Measurements from ENCODE around the gene OSER1.

Gene OSER1

DNA sequence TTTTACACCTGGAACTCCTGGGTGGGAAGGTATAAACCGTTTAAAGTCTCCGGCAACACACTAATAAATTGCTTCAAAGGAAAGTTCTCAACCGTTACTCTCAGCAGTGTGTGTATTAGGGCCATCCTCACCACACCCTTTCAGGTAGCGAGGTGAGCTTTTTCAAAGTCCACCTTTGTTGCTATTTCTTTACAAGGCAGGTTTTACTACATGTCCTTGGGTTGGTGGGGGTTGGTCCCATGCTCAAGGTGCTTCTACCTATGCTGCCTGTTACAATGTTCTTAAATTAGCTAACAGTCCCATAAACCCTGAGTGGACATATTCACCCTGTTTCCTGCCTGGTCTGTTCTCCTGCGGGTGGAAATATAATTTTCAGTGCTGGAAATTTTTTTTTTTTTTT lies 13.2 kb upstream of the OSER1 start:
- no peak for DNase-seq

DNA sequence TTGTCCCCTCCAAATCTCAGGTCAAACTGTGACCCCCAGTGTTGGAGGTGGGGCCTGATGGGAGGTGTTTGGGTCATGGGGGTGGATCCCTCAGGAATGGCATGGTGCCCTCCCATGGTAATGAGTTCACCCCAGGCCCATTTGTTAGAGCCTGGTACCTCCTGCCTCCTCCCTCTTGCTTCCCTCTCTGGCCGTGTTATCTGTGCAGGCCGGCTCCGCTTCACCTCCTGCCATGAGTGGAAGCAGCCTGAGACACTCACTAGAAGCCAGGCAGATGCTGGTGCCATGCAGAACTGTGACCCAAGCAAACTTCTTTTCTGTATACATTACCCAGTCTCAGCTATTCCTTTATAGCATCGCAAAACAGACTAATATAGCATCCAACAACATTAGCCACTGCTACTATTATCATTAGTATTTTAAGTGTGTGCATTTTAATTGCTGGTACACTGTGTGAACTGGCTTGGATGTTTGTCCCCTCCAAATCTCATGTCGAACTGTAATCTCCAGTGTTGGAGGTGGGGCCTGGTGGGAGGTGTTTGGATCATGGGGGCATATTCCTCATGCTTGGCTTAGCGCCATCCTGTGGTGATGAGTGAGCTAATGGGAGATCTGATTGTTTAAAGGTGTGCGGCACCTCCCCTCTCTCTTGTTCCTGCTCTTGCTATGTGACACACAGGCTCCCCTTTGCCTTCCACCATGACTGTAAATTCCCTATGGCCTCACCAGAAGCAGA lies 12.2 kb upstream of the OSER1 start:
- DNase-seq, result no peak

DNA sequence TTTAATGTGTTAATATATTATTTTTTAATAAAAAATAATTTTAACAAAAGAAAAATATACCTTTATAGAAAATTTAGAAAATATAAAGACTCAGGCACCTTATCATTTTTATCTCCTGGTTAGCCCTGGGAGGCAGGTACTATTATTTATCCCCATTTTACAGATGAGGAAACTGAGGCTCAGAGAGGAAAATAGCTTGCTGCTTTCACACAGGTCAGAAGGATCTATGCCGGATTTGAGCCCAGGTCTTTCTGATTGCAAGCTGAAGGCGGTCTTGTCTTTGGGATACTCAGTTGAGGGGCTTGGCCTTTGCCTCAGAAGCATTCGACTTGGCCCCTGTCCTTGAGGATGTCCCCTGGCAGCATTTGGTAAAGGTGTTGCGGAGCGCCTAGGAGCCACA lies 11.5 kb upstream of the OSER1 start:
- no peak for DNase-seq

DNA sequence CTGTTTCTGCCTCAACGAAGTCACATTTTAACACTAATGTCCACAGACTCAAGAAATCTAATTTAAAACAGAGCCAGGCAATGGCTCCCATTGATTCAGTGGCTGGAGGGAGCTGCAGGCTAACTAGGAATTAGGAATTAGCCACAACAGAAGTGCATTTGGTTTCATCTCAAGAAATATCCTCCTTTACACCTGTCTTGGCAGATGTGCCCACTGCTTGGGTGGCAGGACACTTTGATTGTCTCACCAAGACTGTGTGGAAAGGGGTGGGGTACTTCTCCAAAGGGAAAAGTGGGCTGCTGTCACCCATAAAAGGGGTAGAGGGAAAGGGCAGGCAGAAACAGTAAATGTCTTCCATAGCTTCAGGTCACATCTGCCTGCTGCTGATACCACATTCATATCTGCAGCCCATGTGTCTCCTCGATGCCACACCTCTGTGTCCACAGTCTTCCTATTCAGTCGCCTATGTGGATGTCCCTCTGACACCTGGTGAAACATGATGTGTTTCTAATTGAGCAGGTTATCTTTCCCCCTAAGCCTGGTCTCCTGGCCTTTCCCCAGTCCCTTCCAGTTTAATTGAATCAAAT lies 10.9 kb upstream of the OSER1 start:
- no peak for DNase-seq

DNA sequence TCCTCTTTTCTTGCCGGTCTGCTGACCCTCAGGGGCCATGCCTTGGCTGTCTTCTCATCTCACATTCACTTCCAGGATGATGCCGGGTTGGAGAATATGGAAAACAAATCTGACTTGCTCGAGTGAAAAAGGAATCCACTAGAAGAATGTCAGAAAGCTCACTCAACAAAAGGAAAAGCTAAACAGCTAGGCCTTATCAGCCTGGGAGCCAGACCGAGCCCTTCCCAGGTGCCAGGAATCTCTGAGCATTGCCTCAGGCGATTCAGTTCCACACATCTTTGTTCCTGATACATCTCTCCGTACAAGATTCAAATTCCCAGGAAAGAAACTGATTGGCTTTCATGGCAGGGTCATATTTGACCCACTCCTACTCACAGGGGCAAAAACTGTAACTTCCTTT lies 9.2 kb upstream of the OSER1 start:
- no peak for DNase-seq

DNA sequence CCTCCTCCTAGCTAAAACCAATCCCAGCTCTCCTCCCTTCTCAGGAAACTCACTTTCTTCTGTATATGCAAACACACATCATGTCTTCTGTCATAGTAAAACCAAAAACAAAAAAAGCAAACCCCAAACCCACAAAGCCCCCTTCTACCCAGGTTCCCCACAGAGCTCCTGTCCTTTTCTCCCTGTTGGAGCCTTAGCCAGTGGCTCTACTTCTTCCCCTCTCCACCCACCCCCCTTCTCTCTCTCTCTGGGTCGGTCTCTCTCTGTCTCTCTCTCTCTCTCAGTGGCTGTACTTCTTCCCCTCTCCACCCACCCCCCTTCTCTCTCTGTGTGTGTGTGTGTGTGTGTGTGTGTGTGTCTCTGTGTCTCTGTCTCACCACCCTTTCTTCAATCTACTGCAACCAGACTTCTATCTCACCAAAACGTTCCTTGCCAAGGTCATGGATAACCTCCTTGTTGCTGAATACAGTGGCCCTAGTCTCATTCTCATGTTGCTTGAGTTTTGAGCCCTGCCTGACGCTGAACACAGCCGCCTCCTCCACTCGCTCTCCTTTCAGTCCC lies 8.7 kb upstream of the OSER1 start:
- DNase-seq, result no peak

DNA sequence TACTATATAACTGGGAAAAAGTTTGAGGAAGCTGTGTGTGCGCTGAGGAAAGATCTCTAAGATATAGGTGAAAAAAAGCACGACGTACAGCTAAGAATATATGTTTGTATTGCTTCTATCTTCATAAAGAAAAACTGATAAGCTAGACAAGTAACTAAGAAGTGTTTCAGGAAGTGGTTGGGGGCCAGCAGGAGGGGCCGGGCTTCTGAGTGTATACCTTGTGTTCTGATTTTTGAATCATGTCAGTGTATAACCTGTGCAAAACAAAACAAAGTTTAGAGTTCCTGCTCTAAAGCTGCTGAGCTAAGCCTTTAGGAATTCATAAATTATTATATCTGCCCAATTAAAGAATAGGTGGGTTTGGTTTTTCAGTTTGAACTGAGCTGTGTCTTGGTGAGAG lies 7.9 kb upstream of the OSER1 start:
- no peak for DNase-seq

DNA sequence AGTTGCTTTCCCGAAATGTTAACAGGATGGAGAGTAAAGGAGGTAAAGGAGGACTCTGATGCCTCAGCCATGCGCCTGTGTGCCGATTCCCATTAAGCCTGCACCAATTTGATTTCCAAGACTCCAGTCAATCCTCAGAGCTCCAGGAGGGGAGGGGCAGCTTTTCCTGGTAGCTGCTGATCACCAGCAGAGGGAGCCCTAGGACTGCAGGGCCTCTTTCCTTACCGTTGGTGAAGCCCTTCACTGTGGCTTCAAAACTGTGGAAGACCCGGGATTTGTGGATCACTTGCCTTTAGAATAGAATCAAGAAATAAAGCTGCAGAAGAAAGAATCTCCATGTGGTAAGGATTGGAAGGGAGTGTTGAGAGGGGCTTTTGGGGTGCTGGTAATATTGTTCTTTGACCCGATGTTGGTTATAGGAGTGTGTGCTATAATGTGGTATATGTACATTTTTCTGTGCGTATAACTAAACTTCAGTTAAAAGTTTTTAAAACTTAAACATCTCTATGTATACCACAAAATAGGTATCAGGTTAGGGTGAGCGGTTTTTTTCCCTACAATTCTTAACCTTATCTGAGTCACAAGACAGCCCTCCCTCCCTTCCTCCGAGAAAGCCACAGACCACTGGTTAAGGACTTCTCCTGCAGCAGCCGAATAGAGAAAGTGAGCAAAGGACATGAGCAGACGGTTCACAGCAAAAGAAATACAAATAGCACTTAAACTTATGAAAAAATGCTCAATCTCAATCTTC lies 6.9 kb upstream of the OSER1 start:
- DNase-seq, result peak; percentile 54

DNA sequence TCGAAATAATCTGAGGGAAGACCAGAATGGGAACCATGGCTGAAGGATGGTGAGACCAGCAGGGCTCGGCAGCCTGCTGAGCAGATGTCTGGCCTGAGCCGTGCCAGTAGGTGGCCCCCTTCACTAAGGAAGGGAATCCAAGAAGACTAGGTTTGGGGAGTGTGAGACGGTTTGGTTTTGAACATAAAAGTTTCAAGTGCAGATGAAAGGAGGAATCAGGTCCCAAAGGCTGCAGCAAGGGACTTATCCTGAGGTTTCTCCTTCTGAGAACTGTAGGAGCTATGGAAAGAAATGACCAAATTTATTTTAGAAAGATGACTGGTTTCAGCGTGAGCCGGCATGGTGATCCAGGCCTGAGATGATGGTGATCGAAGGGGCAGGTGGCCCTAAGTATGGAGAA lies 4.6 kb upstream of the OSER1 start:
- no peak for DNase-seq

DNA sequence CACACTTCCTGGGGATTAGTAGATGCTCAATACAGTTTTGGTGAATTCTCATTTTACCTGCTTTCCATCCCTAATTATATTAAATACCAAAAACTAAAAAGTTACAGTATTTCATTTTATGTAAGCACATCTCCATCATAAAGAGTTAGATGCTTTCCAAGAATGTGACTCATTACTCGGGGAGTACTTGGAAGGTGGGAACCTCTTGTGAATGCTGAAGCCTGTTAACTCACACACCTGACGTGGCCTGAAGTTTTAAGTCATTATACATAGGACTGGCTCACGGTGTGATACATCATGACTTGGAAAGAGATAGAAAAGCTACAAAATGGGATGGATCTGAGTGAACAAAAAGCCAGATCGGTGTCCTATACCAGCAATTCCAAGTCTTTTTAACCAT lies 2.2 kb upstream of the OSER1 start:
- DNase-seq, result no peak

DNA sequence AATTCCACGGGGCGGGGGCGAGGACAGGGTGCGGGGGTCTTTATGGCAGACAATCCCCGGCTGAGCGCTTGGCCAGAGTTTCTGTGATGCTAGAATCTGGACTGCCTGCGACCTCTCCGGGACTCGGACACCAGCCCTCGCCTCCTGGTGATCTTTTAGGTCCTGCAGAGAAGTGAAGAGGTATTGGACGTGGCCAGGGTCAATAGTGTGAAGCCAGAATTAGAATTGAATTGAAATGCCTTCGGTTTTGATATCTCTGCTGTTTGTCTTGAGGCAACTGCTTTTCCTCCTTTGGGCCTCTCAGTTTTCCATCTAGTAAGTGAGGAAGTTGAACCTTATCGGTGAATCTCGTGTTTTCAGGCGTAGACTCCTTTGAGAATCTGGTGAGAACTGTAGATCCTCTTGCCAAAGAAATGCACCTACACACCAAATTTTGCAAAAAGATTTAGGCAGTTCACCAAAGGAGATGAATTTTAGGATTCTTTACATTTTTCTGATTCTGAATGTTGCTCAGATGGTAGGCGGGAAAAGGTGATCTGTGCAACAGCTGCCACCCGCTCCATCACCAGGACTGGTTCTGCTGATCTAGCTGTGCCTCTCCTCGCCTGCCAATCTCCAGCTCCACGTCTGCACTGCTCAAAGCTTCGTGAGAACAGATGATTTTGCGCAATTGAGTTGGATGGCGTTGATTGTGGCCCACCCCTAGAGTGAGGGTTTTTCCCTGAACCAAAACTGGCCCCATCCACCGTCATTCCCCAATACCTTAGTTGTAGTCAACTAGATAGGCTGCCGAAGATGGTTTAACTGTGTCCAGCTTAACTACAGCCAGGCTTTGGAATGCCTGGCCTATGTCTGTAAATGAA lies 837 bp upstream of the OSER1 start:
- no peak for DNase-seq

DNA sequence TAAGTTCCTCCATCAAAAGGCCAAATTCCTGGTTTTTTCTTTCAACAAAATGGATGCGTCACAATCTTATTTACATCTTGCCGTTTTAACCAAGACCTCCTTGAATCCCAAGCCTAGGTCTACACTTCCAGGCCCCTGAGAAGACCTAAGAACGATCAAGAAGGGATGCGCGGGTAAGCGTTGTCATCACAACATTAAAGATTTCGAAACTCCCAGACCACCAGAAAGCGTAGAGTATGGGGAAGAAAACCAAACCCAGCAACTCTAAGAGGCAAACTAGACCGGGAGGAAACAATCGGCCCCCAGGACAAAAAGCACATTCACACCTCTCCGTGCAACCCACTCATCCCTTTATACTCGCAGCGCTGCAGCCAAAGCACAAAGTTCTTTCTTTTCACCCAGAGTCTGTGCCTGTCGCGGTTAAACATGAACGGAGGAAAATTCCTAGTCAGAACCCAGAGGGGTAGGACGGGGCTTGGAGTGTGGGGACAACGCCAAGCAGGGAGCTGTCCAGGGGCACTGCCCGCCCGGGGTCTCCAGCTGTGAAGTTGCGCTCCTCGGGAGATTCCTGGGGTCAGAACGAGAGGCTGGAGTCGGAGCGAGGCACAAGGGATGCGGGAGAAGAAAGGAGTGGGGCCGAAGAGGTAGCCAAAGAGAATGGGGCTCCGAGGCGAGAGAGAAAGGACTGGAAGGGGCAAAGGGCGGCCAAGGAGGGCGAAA lies 725 bp downstream of the OSER1 start:
- no peak for DNase-seq

DNA sequence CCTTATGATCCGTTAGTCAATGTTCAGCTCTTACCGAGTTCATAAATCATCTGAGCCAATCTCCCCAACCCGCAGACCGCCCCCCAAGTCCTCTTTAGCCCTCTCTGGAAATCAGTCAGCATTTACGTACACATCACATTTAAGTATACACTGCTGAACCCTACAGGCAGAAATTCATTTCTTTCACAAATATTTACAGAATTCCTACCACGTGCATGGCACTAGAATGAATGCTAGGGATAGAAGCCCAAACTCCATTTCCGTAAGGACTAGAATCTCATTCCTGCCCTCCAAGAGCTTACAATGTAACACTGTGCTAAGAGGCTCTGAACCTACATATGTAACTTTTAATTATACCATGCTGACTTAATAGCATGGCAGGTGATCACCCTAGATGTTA lies 1.8 kb downstream of the OSER1 start:
- DNase-seq, result no peak

DNA sequence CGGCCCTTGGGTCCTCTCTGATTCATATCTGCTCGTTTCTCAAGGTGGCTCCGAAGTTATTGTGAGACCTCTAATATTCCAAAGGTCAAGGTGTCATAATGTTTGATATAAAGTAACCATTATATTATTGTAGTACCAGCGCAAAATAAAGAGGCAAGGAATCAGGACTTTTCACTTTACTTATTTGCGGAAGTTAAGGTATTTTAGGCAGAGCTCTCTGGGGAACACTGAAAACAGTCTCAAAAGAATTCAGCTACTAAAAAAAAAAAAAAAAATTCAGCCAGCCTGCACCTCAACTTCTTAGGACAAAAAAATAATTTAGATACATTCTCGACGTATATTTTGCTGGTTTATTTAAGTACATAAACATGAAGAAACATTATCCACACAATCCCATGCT lies 2.4 kb downstream of the OSER1 start:
- no peak for DNase-seq

DNA sequence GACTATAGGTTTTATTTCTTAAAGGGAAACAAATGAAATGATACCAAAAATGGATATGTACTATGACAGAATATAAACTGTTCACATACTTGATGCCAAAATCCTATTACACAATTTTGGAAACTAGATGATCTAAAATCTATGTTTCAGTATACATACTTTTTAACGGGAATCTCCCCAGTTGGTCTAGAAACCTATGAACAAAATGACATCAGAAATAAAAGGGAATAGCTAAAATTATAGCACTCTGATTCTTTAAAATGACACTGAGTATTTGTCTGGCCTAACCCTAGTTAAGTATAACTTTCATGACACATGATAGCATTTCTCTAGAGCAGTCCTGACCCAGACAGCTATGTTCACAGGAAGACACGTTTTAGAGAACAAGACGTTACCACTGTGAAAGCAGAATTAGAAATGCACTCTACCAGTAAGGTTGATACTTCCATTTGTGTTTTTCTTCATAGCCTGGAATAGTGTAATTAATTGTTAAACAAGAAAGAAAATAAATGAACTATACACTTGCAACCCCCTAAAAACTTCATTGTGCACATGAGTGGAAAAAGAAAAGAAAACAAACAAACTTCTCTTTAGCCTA lies 3.3 kb downstream of the OSER1 start:
- DNase-seq, result no peak

DNA sequence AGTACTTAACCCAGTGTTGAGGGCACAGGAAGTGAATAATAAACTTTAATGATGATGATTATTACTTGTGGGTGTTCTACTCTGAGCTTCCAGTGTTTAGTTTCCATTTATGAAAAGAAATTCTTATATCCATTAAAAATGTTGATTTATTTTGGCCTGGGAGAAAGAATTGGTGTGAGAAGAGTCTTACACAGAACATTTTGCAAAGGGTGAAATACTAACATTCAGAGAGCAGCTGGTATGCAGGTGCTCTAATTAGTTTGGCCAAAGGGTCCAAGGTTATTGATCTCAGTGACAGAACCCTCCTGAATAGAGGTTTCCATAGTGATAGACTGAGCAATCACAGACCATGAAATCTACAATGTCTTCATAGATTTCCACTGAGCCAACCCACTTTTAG lies 4.4 kb downstream of the OSER1 start:
- no peak for DNase-seq

DNA sequence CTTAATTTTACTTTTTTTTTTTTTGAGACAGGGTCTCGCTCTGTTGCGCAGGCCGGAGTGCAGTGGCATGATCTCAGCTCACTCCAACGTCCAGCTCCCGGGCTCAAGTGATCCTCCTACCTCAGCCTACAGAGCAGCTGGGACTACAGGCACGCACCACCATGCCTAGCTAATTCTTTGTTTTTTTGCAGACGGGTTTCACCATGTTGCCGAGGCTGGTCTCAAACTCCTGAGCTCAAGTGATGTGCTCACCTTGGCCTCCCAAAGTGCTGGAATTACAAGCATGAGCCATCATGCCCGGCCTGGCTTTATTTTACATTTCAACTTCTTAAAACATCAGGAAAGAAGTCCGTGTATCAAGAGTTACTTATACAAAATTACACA lies 5.7 kb downstream of the OSER1 start:
- no peak for DNase-seq

DNA sequence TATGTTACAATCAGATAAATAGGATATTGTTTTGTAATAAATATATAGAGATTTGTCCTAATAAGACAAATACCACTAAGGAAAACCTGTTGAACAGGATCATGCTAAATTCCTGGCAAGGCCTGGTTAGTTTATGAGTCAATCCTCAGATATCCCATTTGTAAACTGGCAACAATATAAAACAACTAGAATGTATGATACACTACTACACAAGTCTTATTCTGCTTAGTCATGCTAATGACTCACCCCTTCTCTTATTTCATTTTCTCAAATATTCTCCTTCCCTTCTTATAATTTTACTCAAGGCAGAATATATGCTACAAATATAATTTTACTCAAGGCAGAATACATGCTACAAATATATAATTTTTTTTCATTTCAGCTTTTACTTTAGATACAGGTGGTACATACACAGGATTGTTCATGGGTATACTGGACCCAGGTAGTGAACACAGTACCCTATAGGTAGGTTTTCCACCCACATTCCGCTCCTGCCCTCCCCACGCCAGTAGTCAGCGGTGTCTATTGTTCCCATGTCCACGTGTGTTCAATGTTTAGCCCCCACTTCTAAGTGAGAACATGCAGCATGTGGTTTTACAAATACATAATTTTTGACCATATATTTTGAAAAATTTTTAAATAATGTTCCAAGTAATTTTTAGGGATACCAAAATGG lies 6.3 kb downstream of the OSER1 start:
- DNase-seq, result no peak

DNA sequence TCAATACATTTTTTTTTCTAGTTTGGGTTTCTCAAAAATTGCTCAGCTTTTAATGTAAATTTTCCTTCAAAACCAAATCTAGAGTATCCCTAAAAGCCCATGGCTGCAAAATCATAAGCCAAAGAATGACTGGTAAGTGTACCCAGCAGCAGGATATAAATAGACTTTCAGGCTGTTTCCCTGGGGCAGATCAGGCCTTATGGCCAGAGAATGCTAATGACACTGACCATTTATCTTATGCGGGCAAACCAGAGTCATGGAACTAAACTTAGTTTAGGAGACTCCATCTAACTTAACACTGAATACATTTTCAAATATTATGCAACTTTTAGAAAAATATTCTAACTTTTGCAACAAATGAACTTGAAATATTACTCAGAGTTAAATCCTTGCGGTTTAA lies 7.4 kb downstream of the OSER1 start:
- DNase-seq, result no peak

DNA sequence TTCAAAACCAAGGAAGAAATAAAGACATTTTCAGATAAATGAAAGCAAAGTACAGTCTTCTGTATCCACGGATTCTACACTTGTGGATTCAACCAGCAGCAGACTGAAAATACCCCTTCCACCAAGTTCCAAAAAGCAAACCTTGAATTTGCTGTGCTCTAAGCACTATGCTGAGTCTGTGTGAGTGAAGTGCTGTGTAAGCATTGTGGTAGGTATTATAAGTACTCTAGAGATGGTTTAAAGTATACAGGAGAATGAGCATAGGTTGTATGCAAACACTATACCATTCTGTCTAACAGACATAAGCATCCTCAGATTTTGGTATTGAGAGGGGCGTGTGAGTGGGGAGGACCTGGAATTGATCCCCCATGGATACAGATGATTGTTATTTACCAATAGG lies 9.6 kb downstream of the OSER1 start:
- DNase-seq, result no peak

DNA sequence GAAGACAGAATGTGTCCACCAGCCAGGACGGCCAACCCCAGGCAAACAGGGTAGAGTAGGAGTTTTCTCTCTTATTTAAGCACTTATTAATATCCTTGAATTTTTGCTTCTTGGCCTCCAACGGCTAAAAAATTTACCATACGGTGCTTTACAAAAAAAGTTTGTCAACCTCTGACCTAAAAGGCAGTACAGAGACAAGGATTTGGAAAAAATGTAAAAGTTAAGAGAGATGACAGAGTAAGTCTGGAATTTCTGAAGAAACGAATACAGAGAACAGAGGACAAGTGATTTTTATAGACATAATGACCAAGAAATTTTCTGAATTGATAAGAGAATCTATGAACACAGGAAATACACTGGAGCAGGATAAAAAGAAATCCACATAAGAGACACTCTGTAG lies 10.2 kb downstream of the OSER1 start:
- no peak for DNase-seq
